GM18868 (cell line): Measurements from ENCODE around the gene RGMA.
"Not testable (repeated sequence)": the region's sequence is repeated elsewhere in the genome, so short reads cannot be mapped to it uniquely, and the experiment has no call there.

Source experiments
- ATAC-seq: cut with Tn5 transposase; IDR thresholded peaks from one replicate; pipeline ENCODE4 v1.9.1; 2021; ENCODE audit warnings: mild to moderate bottlenecking, moderate library complexity; ENCODE audit not compliant: unreplicated experiment

RGMA gene

GRCh38 chr15:93068581-93069199 is 20.3 kb downstream of the RGMA start:
- no peak for ATAC-seq

- no peak for ATAC-seq
These were observed 21.3 kb downstream of the RGMA start for GRCh38 chr15:93067649-93068085.

- ATAC-seq = no peak
These were observed 22.0 kb downstream of the RGMA start for GRCh38 chr15:93066834-93067648.

DNA sequence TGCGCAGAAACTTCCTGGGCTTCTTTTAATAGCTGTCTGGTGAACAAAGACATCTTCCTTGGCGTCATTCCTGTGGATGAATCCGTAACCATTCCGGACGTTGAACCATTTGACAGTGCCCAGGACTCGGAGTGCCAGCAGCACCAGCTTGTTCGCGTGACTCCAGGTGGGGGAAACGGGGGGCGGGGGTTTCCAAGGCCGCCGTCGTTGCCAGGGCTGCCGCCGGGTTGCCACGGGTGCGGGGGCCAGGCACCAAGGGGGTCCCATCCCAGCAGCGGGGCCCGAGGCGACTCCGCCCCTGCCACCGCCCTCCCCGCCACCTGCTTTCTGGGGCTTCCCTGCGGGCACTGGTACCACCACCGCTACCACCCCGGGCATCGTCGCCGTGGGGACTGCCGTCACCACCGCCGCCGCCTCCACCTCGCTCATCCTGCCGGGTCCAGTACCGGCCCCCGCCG is 22.8 kb downstream of the RGMA start:
- ATAC-seq = no peak

- no peak for ATAC-seq
These were observed 23.4 kb downstream of the RGMA start for GRCh38 chr15:93065641-93066045.

GRCh38 chr15:93063796-93064690 is 25.0 kb downstream of the RGMA start:
- no peak for ATAC-seq

DNA sequence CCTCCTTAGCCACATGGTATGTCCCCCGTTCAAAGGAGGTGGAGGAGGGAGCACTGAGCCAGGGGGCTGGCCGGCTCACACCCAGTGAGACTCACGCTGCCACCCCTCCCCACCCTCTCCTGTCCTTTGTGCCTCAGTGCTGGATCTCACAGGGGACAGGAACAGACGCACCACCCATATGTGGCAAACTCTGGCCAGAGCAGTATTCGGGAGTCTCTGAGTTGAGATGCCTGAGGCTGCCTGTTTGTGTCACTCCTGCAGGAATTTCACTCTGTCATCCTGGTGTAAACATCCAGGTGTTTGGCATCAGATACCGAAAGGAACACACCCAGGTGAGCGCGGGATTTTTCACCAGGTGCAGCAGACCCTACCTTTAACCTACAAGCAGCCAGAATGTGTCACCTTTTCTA is 25.7 kb downstream of the RGMA start:
- ATAC-seq = no peak

DNA sequence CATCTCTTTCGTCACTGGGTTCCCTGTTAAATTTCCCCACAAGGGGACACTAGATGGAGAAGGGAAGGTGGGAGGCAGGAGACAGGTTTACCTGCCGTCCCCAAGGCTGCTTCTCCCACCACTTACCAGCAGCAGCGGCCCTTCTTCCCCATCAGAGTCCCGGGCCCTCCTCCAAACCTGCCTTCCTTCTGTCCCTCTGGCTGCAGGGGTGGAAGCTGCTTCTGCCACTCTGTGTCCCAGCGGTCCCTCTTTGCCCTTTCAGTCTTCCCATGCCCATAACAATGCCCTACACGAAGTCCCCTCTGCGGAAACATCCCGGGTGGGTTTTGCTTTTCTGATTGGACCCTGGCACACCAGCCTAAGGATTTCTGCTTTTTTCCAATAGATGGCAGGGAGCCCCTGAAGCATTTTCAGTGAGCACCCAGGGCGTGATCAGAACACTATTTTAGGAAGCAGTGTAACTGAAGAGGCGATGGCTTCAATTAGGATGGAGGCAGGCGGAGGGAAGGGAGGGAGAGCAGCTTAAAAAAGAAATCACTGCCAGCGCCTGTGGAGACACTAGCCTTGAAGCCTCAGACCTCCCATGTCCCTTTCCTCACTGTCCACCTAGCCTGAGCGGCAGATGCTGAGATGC is 26.3 kb downstream of the RGMA start:
- ATAC-seq = not testable (repeated sequence)

DNA sequence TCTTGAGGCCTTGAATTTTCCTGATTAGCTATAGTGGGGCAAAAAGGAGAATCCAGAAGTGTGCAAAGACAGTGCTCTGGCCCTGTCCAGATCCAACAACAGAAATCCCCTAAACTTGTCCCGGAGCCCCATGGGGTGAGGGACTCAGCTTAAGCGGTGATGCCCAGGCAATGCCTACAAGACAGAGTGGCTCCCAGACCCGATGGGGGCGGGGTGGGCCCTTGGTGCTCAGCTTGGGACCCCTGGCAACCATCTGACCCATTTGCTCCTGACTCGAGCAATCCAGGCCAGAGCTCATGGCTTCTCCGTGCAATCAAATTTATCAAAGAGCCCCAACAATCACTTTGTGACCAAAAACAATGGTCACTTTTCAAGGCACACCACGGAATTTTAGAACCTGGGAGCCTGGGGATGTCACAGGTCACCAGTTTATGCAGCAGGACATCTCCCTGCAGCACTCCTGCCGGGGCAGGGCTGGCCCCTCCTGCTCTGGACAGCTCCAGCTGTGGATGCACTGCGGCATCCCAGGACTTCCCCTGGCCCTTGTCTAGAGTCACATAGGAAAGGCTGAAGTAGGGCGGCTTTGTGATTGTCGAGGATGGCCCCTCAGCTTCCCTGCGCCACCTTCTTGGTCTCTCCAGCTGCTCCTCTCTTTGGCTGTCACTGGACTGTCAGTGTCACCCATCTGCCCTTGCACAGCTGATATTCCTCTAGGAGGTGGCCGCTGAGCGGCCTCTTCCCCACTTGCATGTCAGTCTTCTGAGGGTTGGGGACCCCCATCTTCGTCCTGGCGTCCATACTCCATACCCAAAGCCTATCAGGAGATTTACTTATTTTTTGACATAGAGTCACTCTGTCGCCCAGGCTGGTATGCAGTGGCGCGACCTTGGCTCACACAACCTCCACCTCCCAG is 28.4 kb downstream of the RGMA start:
- ATAC-seq = no peak

DNA sequence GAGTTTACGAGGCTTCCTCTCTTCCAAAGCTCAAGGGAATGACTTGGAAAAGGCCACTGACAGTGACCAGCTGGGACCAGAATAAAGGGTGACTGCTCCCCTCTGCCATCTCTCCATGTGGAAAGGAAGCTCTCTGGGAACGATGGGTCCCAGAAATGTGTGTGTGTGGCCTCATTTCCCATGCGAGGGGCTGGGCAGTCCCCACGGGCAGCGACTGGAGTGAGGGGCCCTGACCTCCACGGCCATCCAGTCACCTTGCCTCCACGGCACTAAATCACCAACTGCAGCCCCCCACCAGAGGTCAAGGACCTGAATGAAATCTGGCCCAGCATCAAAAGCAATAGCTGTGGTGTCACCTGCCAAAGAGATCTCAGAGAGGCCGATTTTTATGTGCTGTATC is 29.6 kb downstream of the RGMA start:
- ATAC-seq = no peak

DNA sequence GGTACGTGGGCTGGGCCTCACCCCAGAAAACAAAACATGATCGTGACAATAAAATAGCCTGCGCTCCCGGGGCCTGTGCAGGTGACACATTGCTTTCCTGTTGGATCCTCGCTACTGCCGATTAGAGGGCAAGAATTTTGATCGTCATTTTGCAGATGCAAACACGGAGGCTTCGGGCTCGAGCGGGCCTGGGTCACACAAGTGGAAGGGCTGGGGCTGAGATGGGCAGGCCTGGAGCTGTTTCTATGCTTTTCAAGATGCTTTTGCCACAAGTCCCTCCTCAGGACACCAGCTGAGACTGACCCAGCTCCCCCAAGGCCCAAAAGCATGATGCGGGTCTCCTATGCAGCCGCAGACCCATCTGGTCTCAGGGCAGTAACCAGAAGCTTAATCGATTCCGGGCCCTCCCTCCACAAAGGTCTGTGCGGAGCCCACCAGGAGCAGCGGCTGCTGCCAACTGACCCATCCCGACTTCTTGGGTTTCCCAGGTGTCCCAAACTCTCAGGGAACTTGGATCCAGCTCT is 30.0 kb downstream of the RGMA start:
- ATAC-seq = no peak

DNA sequence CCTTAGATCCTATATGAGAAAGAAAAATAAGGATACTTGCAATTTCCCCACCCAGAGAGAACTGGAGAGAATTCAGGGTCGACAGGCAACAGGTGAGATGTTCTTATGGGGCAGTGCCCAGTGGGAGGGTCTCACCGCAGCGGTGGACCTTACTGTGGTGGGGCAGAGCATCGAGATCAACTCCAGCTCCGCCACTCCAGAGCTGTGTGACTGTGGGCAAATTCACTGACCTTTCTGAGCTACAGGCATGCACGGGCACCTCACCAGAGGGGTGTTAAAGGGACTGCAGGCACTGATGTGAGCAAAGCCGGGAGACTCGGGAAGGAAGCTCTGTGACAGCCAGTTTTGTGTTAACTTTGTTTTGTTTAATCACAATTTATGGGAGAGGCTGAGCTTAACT is 30.9 kb downstream of the RGMA start:
- ATAC-seq = no peak

GRCh38 chr15:93057618-93058017 is 31.4 kb downstream of the RGMA start:
- ATAC-seq = no peak

DNA sequence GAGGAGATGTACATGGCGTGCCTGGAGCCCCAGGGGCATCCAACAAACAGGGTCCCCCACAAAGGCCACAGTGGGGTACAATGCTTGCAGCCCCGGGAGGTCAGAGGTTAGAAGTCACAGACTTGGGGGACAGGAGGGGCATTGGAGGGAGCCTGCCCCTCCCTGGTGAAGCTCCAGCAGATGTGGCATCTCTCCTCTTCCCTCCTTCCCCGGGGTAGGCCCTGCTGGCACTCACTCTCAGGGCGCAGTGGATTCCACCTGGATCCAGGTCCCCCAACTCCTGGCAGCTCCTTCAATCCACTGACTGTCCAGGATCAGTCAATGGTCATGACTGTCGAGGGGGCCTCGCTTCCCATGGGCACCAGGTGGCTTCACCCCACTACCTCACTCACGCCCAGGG is 32.2 kb downstream of the RGMA start:
- no peak for ATAC-seq

GRCh38 chr15:93055211-93055610 is 33.8 kb downstream of the RGMA start:
- no peak for ATAC-seq

GRCh38 chr15:93052090-93052879 is 36.7 kb downstream of the RGMA start:
- no peak for ATAC-seq

DNA sequence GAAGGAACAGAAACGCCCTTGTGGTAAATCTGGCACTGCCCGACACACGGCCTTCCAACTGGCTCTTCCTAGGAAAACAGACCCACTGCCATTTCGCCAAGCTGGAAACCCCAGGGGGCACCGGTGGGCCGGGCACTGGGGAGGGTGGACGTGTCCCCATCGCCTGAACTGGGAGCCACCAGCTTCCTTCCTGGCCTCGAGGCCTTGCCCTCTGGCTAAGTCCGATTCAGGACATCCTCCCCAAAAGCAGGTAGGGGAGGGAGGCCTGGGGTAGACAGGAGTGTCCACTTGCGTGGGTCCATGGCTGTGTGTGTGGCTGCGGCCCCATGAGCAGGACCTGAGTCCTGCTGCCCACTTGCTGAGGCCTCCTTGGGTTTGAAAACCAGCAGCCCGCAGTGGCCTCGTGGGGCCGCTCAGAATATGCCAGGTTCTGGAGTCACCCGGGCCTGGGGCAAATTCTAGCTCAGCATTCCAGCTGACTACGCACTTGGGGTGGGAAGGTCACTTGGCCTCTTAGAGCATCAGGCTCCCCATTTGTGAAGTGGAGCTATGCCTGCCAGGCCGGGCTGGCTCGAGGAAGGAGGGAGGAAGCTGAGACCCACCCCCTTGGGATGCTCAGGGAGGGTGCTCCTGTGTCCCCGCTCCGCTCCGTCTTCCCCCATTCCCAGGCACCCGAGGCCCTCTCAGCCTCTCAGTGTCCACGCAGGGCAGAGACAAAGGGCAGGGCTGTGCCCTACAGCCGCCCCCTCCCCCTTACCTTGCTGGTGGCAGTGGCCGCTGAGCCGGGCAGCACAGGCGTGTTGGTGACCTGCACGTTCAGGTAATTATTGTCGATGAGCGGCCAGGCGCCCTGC is 37.5 kb downstream of the RGMA start:
- ATAC-seq = no peak

DNA sequence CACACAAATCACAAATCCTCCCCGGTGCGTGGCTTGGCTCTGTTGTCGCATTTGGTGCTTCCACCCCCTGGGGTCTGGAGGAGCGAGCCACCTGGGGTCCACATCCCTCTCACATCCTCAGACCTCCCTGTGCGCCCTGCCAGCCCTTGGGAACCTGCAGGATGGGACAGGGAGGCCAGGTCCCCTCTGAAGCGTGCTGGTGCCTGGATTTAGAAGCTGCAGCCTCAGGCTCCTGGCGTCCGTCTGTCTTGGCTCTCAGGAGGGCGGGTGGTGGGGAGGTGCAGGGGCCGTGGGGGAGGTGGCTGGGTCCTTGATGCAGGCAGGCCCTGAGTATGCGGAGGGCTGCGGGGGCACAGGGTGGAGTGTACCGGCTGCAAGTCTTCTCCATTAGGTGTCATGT is 38.4 kb downstream of the RGMA start:
- ATAC-seq = no peak
